Measurements from ENCODE around the gene OR52K1.
"Not testable (repeated sequence)": the region's sequence is repeated elsewhere in the genome, so short reads cannot be mapped to it uniquely, and the experiment has no call there.

OR52K1 gene

GRCh38 chr11:4482445-4482844 is at the start of gene OR52K1:
Gene OR52K1 (plus strand): TSS chr11:4482646. CDS start chr11:4488901, 6,255 bp downstream.
- no peak for DNase-seq

GRCh38 chr11:4433856-4434255 is 48.6 kb upstream of the OR52K1 start:
- DNase-seq: no peak

GRCh38 chr11:4436411-4436810 is 46.0 kb upstream of the OR52K1 start:
- DNase-seq: no peak

GRCh38 chr11:4441515-4441914 is 40.9 kb upstream of the OR52K1 start:
- DNase-seq: no peak

DNA sequence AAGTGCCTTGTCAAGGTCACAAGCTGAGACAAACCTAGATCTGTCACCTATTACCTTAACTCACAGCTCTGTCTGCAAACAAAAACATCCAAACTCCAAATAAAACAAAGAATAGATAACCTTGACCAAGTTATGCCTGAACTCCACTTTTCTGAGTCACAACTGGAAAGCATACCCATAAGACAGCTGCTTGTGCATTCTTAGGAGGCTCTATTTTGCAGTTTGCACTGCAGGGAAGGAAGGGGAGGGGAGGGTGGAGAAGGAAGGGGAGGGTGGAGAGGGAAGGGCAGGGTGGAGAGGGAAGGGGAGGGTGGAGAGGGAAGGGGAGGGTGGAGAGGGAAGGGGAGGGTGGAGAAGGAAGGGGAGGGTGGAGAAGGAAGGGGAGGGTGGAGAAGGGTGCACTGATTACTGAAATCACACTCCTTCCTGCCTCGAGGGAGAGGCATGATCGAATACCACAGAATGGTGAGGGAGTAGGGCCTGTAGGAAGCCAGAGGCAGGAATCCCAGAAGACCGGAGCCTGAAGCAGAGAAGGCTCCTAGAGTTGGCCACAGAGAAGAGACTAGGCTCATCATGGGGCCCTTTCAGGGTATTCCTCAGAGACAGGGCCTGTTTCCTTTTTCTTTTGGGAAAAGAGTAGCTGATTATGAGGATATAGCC is 39.1 kb upstream of the OR52K1 start:
- no peak for DNase-seq

GRCh38 chr11:4448995-4449394 is 33.5 kb upstream of the OR52K1 start, which contains the start of gene OR52K2:
Gene OR52K2 (plus strand): TSS chr11:4449295. CDS start chr11:4449340, 45 bp downstream.
- no peak for DNase-seq

GRCh38 chr11:4453118-4453517 is 29.3 kb upstream of the OR52K1 start:
- no peak for DNase-seq

DNA sequence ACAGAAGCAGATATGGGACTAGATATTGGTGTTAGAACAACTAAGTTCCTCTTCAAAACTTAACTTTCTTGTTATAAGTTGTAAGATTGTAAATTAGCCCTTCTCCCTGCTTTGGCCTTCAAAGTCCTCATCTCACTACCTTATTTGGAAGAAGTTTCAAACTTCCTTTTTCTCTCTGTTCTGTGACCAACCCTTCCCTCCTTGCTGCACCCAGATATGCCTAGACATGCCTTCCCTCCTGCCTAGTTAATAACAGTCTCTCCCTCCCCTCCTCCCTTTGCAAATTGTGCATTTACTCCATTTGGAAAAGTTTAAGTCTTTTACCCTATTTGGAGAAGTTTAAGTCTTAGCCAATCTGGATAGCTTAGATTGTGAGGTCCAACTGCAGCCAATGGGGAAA is 28.4 kb upstream of the OR52K1 start:
- DNase-seq: no peak

- DNase-seq: no peak
Measured at GRCh38 chr11:4455419-4455818, 27.0 kb upstream of the OR52K1 start.

DNA sequence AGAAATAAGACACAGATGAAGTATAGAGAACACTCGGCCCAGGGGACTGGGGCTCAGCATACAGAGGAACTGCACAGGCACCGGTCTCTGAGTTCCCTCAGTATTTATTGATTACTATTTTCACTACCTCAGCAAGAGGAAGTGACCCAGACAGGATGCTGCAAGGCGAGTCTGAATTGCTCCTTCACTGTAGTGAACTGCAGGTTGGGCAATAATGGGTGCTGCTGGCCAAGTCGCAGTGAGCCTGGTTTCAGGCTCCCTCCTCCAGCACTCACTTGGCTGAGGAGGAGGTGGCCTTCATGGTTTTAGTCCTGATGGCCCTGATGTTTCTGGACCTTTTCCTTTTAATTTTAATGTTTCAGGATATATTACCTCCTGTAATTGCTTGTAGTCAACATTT is 22.9 kb upstream of the OR52K1 start:
- DNase-seq: no peak

GRCh38 chr11:4460151-4460550 is 22.3 kb upstream of the OR52K1 start:
- no peak for DNase-seq

DNA sequence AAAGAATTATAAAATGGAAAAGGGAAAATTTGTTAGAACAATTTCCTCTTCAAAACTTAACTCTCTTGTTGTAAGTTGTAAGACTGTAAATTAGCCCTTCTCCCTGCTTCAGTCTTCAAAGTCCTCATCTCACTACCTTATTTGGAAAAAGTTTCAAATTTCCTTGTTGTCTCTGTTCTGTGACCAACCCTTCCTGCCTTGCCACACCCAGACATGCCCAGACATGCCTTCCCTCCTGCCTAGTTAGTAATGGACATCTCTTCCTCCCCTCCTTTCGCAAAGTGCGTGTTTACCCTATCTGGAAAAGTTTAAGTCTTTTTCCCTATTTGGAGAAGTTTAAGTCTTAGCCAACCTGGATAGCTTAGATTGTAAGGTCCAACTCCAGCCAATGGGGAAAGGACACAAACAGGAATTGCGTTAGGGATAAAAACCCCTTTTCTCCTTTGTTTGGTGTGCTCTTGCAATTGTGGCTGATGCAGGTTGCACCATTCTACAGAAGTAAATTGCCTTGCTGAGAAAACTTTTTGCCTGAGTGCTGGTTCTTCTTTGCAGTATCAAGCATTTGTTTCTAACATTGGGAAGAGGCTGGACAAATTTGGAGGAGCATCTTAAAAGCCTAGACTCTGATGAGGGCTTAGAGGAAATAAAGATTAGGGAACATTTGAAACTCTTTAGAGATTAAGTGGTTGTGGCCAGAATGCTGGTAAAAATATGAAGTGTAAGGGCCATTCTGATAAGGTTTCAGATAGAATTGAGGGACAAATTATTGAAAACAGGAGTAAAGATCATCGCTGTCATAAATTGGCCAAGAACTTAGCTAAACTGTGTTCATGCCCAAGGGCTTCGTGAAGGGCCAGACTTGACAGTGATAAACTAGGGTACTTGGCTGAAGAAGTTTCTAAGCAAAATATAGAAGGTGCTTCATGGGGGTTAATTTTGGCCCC is 18.0 kb upstream of the OR52K1 start:
- DNase-seq: no peak

- DNase-seq: no peak
Measured at GRCh38 chr11:4465407-4465806, 17.0 kb upstream of the OR52K1 start.

DNA sequence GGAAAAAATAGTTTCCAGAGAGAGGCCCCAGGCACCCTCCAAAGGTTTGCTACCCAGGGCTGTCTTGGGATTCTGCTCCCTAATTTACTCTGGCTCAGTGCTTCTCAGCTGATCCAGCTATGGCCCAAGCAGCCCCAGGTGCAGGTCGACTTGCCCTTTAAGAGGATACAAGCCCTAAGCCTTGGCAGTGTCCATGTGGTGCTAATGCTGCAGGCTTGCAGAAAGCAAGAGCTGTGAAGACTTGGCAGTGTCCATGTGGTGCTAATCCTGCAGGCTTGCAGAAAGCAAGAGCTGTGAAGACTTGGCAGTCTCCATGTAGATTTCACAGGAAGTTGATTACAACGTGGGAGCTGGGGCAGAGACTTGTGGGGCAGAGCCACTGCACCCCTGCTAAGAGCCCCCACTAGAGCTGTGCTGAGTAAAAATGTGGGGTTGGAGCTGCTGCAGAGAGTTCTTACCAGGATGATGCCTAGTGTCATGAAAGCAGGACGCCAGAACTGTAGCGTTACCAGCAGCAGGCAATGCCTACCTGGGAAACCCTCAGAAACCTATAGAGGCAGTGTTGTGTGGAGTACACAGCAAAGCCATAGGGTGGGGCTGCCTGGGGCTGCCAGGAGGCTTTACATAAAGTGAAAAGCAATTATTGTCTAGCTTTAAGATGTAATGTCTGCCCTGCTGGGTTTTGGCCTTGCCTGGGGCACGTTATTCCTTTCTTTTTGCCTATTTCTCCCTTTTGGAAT is 16.1 kb upstream of the OR52K1 start:
- no peak for DNase-seq

DNA sequence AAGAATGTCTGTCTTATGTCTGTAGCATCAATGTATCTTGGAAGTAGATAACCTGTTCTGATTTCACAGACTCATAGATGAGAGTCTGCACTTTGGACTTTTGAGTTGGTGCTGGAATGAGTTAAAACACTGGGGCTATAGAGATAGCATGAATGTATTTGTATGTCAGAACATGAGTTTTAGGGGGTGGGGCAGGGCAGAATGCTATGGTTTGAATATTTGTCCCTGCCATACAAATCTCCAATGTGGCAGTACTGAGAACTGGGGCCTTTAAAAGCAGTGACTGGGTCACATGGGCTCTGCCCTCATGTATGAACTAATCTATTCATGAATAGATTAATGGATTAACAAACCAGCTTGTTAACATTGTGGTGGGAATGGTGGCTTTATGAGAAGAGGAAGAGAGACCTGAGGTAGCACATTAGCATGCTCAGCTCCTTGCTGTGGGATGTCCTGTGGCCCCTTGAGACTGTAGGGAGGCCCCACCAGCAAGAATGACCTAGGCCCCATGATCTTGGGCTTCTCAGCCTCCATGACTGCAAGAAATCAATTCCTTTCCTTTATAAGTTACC is 15.5 kb upstream of the OR52K1 start:
- DNase-seq: no peak

GRCh38 chr11:4467811-4468606 is 14.4 kb upstream of the OR52K1 start:
- no peak for DNase-seq

GRCh38 chr11:4479644-4480043 is 2.8 kb upstream of the OR52K1 start:
- DNase-seq: no peak

DNA sequence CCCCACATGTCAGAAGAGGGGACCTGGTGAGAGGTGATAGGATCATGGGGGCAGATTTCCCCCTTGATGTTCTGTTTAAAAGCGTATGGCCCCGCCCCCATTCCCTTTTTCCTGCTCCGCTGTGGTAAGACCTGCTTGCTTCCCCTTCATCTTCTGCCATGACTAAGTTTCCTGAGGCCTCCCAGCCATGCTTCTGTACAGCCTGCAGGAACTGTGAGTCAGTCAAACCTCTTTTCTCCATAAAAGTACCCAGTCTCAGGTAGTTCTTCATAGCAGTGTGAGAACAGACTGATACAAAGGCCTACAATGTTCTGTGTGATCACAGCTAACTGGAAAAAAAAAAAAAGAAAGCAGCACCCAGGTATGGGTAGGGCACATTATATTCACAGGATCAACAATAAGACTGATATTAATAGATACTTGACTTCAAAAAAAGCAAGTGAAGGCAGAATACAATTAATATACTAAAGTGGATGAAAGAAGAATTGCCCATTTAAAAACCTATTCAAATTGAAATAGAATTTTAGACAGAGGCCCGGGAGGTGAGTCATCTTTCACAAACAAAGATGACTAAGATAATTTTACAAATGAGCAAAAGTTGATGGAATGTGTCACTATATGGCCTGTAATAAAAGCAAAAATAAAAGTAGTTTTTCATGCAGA is 1.7 kb upstream of the OR52K1 start:
- no peak for DNase-seq

DNA sequence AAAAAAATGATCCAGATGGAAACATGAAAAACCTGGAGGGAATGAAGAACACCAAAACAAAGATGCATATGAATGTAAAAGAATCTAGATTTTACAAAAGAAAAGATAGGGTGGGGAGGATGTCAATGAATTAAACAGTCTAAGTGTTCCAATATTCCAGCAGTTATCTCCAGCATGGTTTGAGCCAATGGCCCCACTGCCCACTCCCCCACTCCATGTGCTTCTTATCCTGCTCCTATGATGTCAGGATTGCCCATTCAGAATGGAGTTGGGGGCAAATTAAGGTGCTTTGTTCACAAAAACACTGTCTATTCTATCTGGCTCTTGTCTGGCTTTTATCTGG is 1.2 kb upstream of the OR52K1 start:
- no peak for DNase-seq

DNA sequence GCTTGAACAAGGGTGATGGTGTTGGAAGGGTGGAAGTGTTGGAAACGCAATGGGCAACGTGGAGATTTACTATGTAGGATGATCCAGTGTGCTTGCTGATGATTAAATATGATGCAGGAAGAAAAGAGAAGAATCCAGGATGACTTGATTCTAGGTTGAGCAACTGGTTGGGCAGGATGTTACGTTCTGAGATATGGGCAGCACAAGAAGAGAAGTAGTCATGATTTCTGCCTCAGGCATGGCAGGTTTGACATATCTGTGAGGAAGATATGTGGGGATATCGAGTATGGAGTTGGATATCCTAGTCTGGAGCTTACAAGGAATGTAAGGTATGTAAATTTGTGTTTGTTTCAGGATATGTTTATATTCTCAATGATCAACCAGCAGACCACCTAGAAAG is 1.9 kb downstream of the OR52K1 start:
- no peak for DNase-seq

GRCh38 chr11:4491405-4491804 is 9.0 kb downstream of the OR52K1 start:
- not testable (repeated sequence) for DNase-seq
